H9 (cell line): ENCODE data around the gene PRAMEF7. TPM values are rescaled to one million over a fixed set of nuclear protein-coding genes. Genes with fewer than 3 reads are reported as not detected.
"Not testable (repeated sequence)": the region's sequence is repeated elsewhere in the genome, so short reads cannot be mapped to it uniquely, and the experiment has no call there.

Source experiments
- DNase-seq: peaks from one replicate; pipeline ENCODE4 v3.0.0-alpha.2; 2017
- H2AFZ ChIP-seq: one replicate; pipeline ENCODE4 v1.6.1; 2013; ENCODE audit warnings: mild to moderate bottlenecking, low read length, control low read depth, moderate library complexity
- H2AK5ac ChIP-seq: 2 replicates; pipeline ENCODE4 v1.6.1; 2013; ENCODE audit warnings: low read length, control low read depth, mixed read lengths; ENCODE audit not compliant: insufficient read length
- H2BK120ac ChIP-seq: one replicate; pipeline ENCODE4 v1.6.1; 2013; ENCODE audit warnings: low read depth, mild to moderate bottlenecking, low read length, control low read depth, inconsistent platforms; ENCODE audit not compliant: poor library complexity, severe bottlenecking
- H2BK12ac ChIP-seq: 2 replicates; pipeline ENCODE4 v1.6.1; 2013; ENCODE audit warnings: low read length, control low read depth, mixed read lengths, low read depth; ENCODE audit not compliant: insufficient read length
- H2BK15ac ChIP-seq: 2 replicates; pipeline ENCODE4 v1.6.1; 2013; ENCODE audit warnings: low read depth, low read length, control low read depth
- H2BK20ac ChIP-seq: one replicate; pipeline ENCODE4 v1.6.1; 2013; ENCODE audit warnings: low read depth, mild to moderate bottlenecking, low read length, control low read depth, inconsistent platforms; ENCODE audit not compliant: poor library complexity, severe bottlenecking
- H2BK5ac ChIP-seq: 2 replicates; pipeline ENCODE4 v1.6.1; 2013; ENCODE audit warnings: low read length, control low read depth, mixed read lengths; ENCODE audit not compliant: insufficient read length
- H3K14ac ChIP-seq: 2 replicates; pipeline ENCODE4 v1.6.1; 2013; ENCODE audit warnings: low read length, control low read depth; ENCODE audit not compliant: insufficient read depth
- H3K18ac ChIP-seq: 2 replicates; pipeline ENCODE4 v1.6.1; 2013; ENCODE audit warnings: low read depth, mild to moderate bottlenecking, mixed read lengths, low read length, control low read depth; ENCODE audit not compliant: insufficient read length
- H3K23ac ChIP-seq: 2 replicates; pipeline ENCODE4 v1.6.1; 2013; ENCODE audit warnings: low read length, control low read depth, mixed read lengths, low read depth; ENCODE audit not compliant: insufficient read length
- H3K23me2 ChIP-seq: 2 replicates; pipeline ENCODE4 v1.6.1; 2013; ENCODE audit warnings: low read depth, mild to moderate bottlenecking, mixed read lengths, low read length, control low read depth; ENCODE audit not compliant: insufficient read length, poor library complexity, severe bottlenecking
- H3K27ac ChIP-seq: 2 replicates; pipeline ENCODE4 v1.5.1; 2013; ENCODE audit warnings: low read length, control low read depth, mixed read lengths, low read depth; ENCODE audit not compliant: insufficient read length
- H3K27me3 ChIP-seq: 2 replicates; pipeline ENCODE4 v1.6.1; 2013; ENCODE audit warnings: low read length, control low read depth, inconsistent platforms; ENCODE audit not compliant: insufficient read depth
- H3K4ac ChIP-seq: 2 replicates; pipeline ENCODE4 v1.6.1; 2013; ENCODE audit warnings: low read depth, mild to moderate bottlenecking, control low read depth, inconsistent platforms, low read length, moderate library complexity
- H3K4me1 ChIP-seq: 2 replicates; pipeline ENCODE4 v1.6.1; 2013; ENCODE audit warnings: low read length, control low read depth, inconsistent platforms; ENCODE audit not compliant: insufficient read depth
- H3K4me2 ChIP-seq: 2 replicates; pipeline ENCODE4 v1.6.1; 2013; ENCODE audit warnings: low read length, control low read depth, mixed read lengths; ENCODE audit not compliant: insufficient read length, insufficient read depth
- H3K56ac ChIP-seq: 2 replicates; pipeline ENCODE4 v1.6.1; 2013; ENCODE audit warnings: low read depth, mild to moderate bottlenecking, mixed read lengths, low read length, control low read depth; ENCODE audit not compliant: insufficient read length
- H3K79me1 ChIP-seq: 2 replicates; pipeline ENCODE4 v1.6.1; 2013; ENCODE audit warnings: low read depth, mild to moderate bottlenecking, moderate library complexity, low read length, control low read depth, inconsistent platforms; ENCODE audit not compliant: insufficient read depth, poor library complexity, severe bottlenecking
- H3K79me2 ChIP-seq: 2 replicates; pipeline ENCODE4 v1.6.1; 2013; ENCODE audit warnings: low read length, control low read depth, inconsistent platforms; ENCODE audit not compliant: insufficient read depth
- H3K9ac ChIP-seq: 2 replicates; pipeline ENCODE4 v1.6.1; 2013; ENCODE audit warnings: low read length, control low read depth, mixed read lengths; ENCODE audit not compliant: insufficient read length; ENCODE audit errors: extremely low read depth
- H3K9me3 ChIP-seq: one replicate; pipeline ENCODE4 v1.6.1; 2013; ENCODE audit warnings: low read depth, low read length, inconsistent platforms; ENCODE audit not compliant: control insufficient read depth
- H3T11ph ChIP-seq: one replicate; pipeline ENCODE4 v1.6.1; 2013; ENCODE audit warnings: mild to moderate bottlenecking, low read length, control low read depth, inconsistent platforms
- H4K20me1 ChIP-seq: one replicate; pipeline ENCODE4 v1.6.1; 2013; ENCODE audit not compliant: control insufficient read depth, insufficient read length, insufficient read depth
- H4K5ac ChIP-seq: 2 replicates; pipeline ENCODE4 v1.6.1; 2013; ENCODE audit warnings: low read depth, mild to moderate bottlenecking, mixed read lengths, low read length, control low read depth; ENCODE audit not compliant: insufficient read length
- H4K8ac ChIP-seq: replicated peaks from 2 replicates; pipeline ENCODE4 v1.6.1; 2013; ENCODE audit warnings: low read length, control low read depth, mixed read lengths, low read depth; ENCODE audit not compliant: insufficient read length
- H4K91ac ChIP-seq: 2 replicates; pipeline ENCODE4 v1.6.1; 2013; ENCODE audit warnings: low read depth, mild to moderate bottlenecking, moderate library complexity, mixed read lengths, low read length, control low read depth; ENCODE audit not compliant: insufficient read length
- H3K27ac Mint-ChIP-seq, 3 experiments: 2 replicates in 2 of 3; 3 replicates in 1 of 3; pipeline ENCODE4 v1.8.0; 2020 to 2021; ENCODE audit warnings: mixed read lengths in 3 of 3, mild to moderate bottlenecking in 1 of 3, moderate library complexity in 1 of 3
- H3K27me3 Mint-ChIP-seq: 2 replicates; pipeline ENCODE4 v1.8.0; 2021; ENCODE audit warnings: low read depth, mild to moderate bottlenecking, moderate library complexity, mixed read lengths
- H3K36me3 Mint-ChIP-seq, 3 experiments: 2 replicates in 2 of 3; 3 replicates in 1 of 3; pipeline ENCODE4 v1.8.0; 2020 to 2021; ENCODE audit warnings: low read depth in 3 of 3, mixed read lengths in 3 of 3; ENCODE audit not compliant: insufficient read depth in 1 of 3
- H3K4me1 Mint-ChIP-seq, 2 experiments: 2 replicates each; pipeline ENCODE4 v1.8.0; 2020; ENCODE audit warnings: mixed read lengths in 2 of 2
- H3K4me3 Mint-ChIP-seq, 2 experiments: 2 replicates in 1 of 2; 3 replicates in 1 of 2; pipeline ENCODE4 v1.8.0; 2020 to 2021; ENCODE audit warnings: mild to moderate bottlenecking in 2 of 2, mixed read lengths in 2 of 2, moderate library complexity in 1 of 2
- H3K9me3 Mint-ChIP-seq, 2 experiments: 2 replicates in 1 of 2; 3 replicates in 1 of 2; pipeline ENCODE4 v1.8.0; 2020; ENCODE audit warnings: mild to moderate bottlenecking in 2 of 2, mixed read lengths in 2 of 2, moderate library complexity in 1 of 2
- WGBS: extraction: QIAGEN DNeasy Blood & Tissue Kit; methylation state at CpG from one replicate; pipeline ENCODE4 v1.1.7; 2013; ENCODE audit warnings: missing lambda C conversion rate, low lambda C conversion rate, mixed read lengths; ENCODE audit not compliant: insufficient read length; ENCODE audit errors: extremely low coverage; 5-methylcytosine and 5-hydroxymethylcytosine counted together
- total RNA-seq: library from RNA; stranded (reverse); gene quantifications from 2 replicates; pipeline ENCODE4 v1.2.1, GENCODE V29; 2021

The PRAMEF7 gene
- total RNA-seq, 1 experiment from 2014 or later: not detected

GRCh38 chr1:12899186-12899585 lies 17.2 kb upstream of the PRAMEF7 start:
- not testable (repeated sequence) for H3K23me2 ChIP-seq, H2BK15ac ChIP-seq, DNase-seq, H3K18ac ChIP-seq, H4K20me1 ChIP-seq, H3K56ac ChIP-seq, H3T11ph ChIP-seq, H3K9me3 Mint-ChIP-seq, H3K27ac ChIP-seq, H3K9me3 ChIP-seq, H2AFZ ChIP-seq, H3K23ac ChIP-seq, H3K79me1 ChIP-seq, H2BK20ac ChIP-seq, H2BK120ac ChIP-seq, H3K4me1 Mint-ChIP-seq, H4K91ac ChIP-seq, H3K36me3 Mint-ChIP-seq, H3K4me2 ChIP-seq, H4K5ac ChIP-seq, H3K27me3 Mint-ChIP-seq, H2BK12ac ChIP-seq, H3K27ac Mint-ChIP-seq, H3K27me3 ChIP-seq, H2AK5ac ChIP-seq, H3K14ac ChIP-seq, H3K79me2 ChIP-seq, H4K8ac ChIP-seq, H3K9ac ChIP-seq, H3K4me1 ChIP-seq, H3K4ac ChIP-seq, H2BK5ac ChIP-seq, H3K4me3 Mint-ChIP-seq

- H2AFZ ChIP-seq, H2BK5ac ChIP-seq, DNase-seq, H3K14ac ChIP-seq, H3K23me2 ChIP-seq, H3K9me3 ChIP-seq, H3K4me2 ChIP-seq, H3K27ac Mint-ChIP-seq, H3K9ac ChIP-seq, H4K5ac ChIP-seq, H3K27me3 Mint-ChIP-seq, H3T11ph ChIP-seq, H2BK20ac ChIP-seq, H3K9me3 Mint-ChIP-seq, H3K4me3 Mint-ChIP-seq, H3K56ac ChIP-seq, H2BK120ac ChIP-seq, H3K79me1 ChIP-seq, H3K18ac ChIP-seq, H4K20me1 ChIP-seq, H3K79me2 ChIP-seq, H2BK12ac ChIP-seq, H3K4ac ChIP-seq, H2BK15ac ChIP-seq, H3K23ac ChIP-seq, H3K4me1 Mint-ChIP-seq, H3K36me3 Mint-ChIP-seq, H4K8ac ChIP-seq, H3K27ac ChIP-seq, H2AK5ac ChIP-seq, H3K4me1 ChIP-seq, H4K91ac ChIP-seq, H3K27me3 ChIP-seq: not testable (repeated sequence)
- WGBS: no CpG with 5 or more reads among the region's 5 CpGs
Measured at GRCh38 chr1:12903793-12904572, 12.4 kb upstream of the PRAMEF7 start.
